Measurements from ENCODE around the gene PAPPA2.

DNA sequence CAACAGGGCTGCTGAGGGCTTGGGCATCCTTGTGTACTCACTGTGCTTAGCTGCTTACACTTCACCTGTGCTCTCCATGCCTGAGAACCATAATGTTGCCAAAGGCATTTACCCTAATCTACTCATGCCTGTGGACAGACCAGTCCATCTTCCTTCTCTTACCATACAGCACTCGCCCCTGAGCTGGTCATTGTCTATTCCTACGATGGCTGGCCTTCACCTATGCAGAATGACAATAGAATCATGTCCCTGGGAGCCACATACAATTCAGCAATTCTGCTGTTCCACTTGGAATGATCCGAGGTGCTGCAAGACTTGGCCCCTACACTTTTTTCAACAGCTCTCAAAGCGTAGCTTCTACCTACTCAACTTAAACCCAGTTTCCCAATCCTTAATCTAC is 96.5 kb downstream of the PAPPA2 start:
- TF ChIP-seq EP300 (IDR thresholded peaks at IDR 0.05) (no peak), POLR2A (IDR thresholded peaks at IDR 0.05; ENCODE audit: low read depth) (no peak), POLR2AphosphoS5 (IDR thresholded peaks at IDR 0.05) (no peak)

All from esophagus muscularis mucosa (tissue), 3 donors.